HG02642 (cell line): Measurements from ENCODE around the gene PCNX2.
"Not testable (repeated sequence)": the region's sequence is repeated elsewhere in the genome, so short reads cannot be mapped to it uniquely, and the experiment has no call there.

Experiments used
- ATAC-seq: cut with Tn5 transposase; IDR thresholded peaks from one replicate; pipeline ENCODE4 v1.9.1; 2021; ENCODE audit warnings: mild to moderate bottlenecking; ENCODE audit not compliant: unreplicated experiment, poor library complexity

The PCNX2 gene

GRCh38 chr1:233172201-233172600, 123.3 kb downstream of the PCNX2 start:
- ATAC-seq: no peak

GRCh38 chr1:233170741-233171140, 124.8 kb downstream of the PCNX2 start:
- ATAC-seq: no peak

GRCh38 chr1:233168384-233168783, 127.1 kb downstream of the PCNX2 start:
- ATAC-seq: no peak

- no peak for ATAC-seq
Observed at GRCh38 chr1:233166896-233167295, 128.6 kb downstream of the PCNX2 start.

GRCh38 chr1:233163696-233164095, 131.8 kb downstream of the PCNX2 start:
- no peak for ATAC-seq

- no peak for ATAC-seq
Observed at GRCh38 chr1:233158322-233158721, 137.2 kb downstream of the PCNX2 start.

- ATAC-seq: no peak
Observed at GRCh38 chr1:233157245-233157644, 138.3 kb downstream of the PCNX2 start.

GRCh38 chr1:233151861-233152260, 143.7 kb downstream of the PCNX2 start:
- ATAC-seq: no peak

- ATAC-seq: no peak
Observed at GRCh38 chr1:233144434-233144833, 151.1 kb downstream of the PCNX2 start.

- ATAC-seq: no peak
Observed at GRCh38 chr1:233143241-233143640, 152.3 kb downstream of the PCNX2 start.

- no peak for ATAC-seq
Observed at GRCh38 chr1:233140974-233141373, 154.6 kb downstream of the PCNX2 start.

- ATAC-seq: no peak
Observed at GRCh38 chr1:233140499-233140898, 155.0 kb downstream of the PCNX2 start.

GRCh38 chr1:233138788-233139585, 156.5 kb downstream of the PCNX2 start:
- no peak for ATAC-seq

GRCh38 chr1:233135833-233136232, 159.7 kb downstream of the PCNX2 start:
- no peak for ATAC-seq

- no peak for ATAC-seq
Observed at GRCh38 chr1:233132445-233132844, 163.1 kb downstream of the PCNX2 start.

GRCh38 chr1:233129031-233129430, 166.5 kb downstream of the PCNX2 start:
- ATAC-seq: not testable (repeated sequence)

GRCh38 chr1:233127157-233127556, 168.4 kb downstream of the PCNX2 start:
- no peak for ATAC-seq

GRCh38 chr1:233122779-233123178, 172.7 kb downstream of the PCNX2 start:
- ATAC-seq: no peak

- no peak for ATAC-seq
Observed at GRCh38 chr1:233121947-233122559, 173.5 kb downstream of the PCNX2 start.

GRCh38 chr1:233114860-233115259, 180.7 kb downstream of the PCNX2 start:
- ATAC-seq: no peak

- ATAC-seq: no peak
Observed at GRCh38 chr1:233114159-233114558, 181.4 kb downstream of the PCNX2 start.
